IMR-90 (cell line): ENCODE results near the gene PARD3. TPM values are rescaled to one million over a fixed set of nuclear protein-coding genes. Genes with fewer than 3 reads are reported as not detected.

Source experiments
- ATAC-seq: fragments of 200-7000 bp; cut with Tn5 transposase; 2 replicates; pipeline ENCODE4 v1.9.1; 2020; ENCODE audit warnings: low read depth, mild to moderate bottlenecking, moderate library complexity
- BruUV-seq: library from RNA; stranded (reverse); fragments of 400-500 nt; replicated peaks from 2 replicates; lab custom pipeline; 2021; lab: Mats Ljungman, UMichigan
- CTCF ChIA-PET: fragments of 300-600 bp; formaldehyde crosslinking; extraction: SDS; loops from one replicate; lab custom pipeline; 2021; ENCODE audit warnings: antibody characterized with exemption; lab: Yijun Ruan, JAX
- POLR2A ChIA-PET: fragments of 300-600 bp; sonication (Branson Sonifier 250); formaldehyde crosslinking; loops from one replicate; lab custom pipeline; 2022; ENCODE audit warnings: antibody characterized with exemption; ENCODE audit not compliant: unreplicated experiment; lab: Charles Lee
- DNase-seq: peaks from one replicate; pipeline ENCODE4 v3.0.0; 2013
- H2AFZ ChIP-seq: replicated peaks from 2 replicates; pipeline ENCODE3; 2013; ENCODE audit warnings: low read length, mild to moderate bottlenecking; ENCODE audit not compliant: poor library complexity
- H2AK5ac ChIP-seq: 2 replicates; pipeline ENCODE4 v1.6.1; 2013; ENCODE audit warnings: low read depth, low read length, inconsistent platforms
- H2AK9ac ChIP-seq: replicated peaks from 2 replicates; pipeline ENCODE3; 2013; ENCODE audit warnings: mild to moderate bottlenecking, low read depth, low read length, moderate library complexity; ENCODE audit not compliant: poor library complexity
- H2BK120ac ChIP-seq: 2 replicates; pipeline ENCODE4 v1.6.1; 2013; ENCODE audit warnings: low read depth, low read length, inconsistent platforms
- H2BK15ac ChIP-seq: 3 replicates; pipeline ENCODE4 v1.6.1; 2013; ENCODE audit warnings: low read depth, low read length, inconsistent platforms
- H2BK20ac ChIP-seq: 2 replicates; pipeline ENCODE4 v1.6.1; 2013; ENCODE audit warnings: low read depth, mild to moderate bottlenecking, inconsistent platforms, low read length, moderate library complexity
- H2BK5ac ChIP-seq: 2 replicates; pipeline ENCODE4 v1.6.1; 2013; ENCODE audit warnings: mild to moderate bottlenecking, low read depth, low read length, inconsistent platforms; ENCODE audit not compliant: poor library complexity, severe bottlenecking
- H3K14ac ChIP-seq: replicated peaks from 2 replicates; pipeline ENCODE4 v1.6.1; 2013; ENCODE audit warnings: low read depth, low read length, inconsistent platforms
- H3K18ac ChIP-seq: 2 replicates; pipeline ENCODE4 v1.6.1; 2013; ENCODE audit warnings: low read depth, low read length, control low read depth
- H3K23ac ChIP-seq: 2 replicates; pipeline ENCODE4 v1.6.1; 2013; ENCODE audit warnings: low read depth, low read length, inconsistent platforms
- H3K27ac ChIP-seq: 2 replicates; pipeline ENCODE4 v1.5.1; 2013; ENCODE audit warnings: mild to moderate bottlenecking, control low read depth, low read length; ENCODE audit not compliant: insufficient read depth
- H3K27me3 ChIP-seq: 2 replicates; pipeline ENCODE4 v1.6.1; 2013; ENCODE audit warnings: low read length; ENCODE audit not compliant: control insufficient read depth, insufficient read depth
- H3K36me3 ChIP-seq: 2 replicates; pipeline ENCODE4 v1.6.1; 2013; ENCODE audit warnings: low read length, mixed read lengths; ENCODE audit not compliant: control insufficient read depth, insufficient read depth
- H3K4ac ChIP-seq: 2 replicates; pipeline ENCODE4 v1.6.1; 2013; ENCODE audit warnings: low read depth, low read length, inconsistent platforms
- H3K4me1 ChIP-seq: 2 replicates; pipeline ENCODE4 v1.6.1; 2013; ENCODE audit warnings: low read length, mixed read lengths; ENCODE audit not compliant: control insufficient read depth, insufficient read depth
- H3K4me2 ChIP-seq: 2 replicates; pipeline ENCODE4 v1.6.1; 2013; ENCODE audit warnings: low read depth, mild to moderate bottlenecking, control low read depth, low read length, moderate library complexity
- H3K4me3 ChIP-seq: 2 replicates; pipeline ENCODE4 v1.5.1; 2013; ENCODE audit warnings: low read depth, mild to moderate bottlenecking, control low read depth, low read length, moderate library complexity; ENCODE audit not compliant: insufficient read depth
- H3K56ac ChIP-seq: 2 replicates; pipeline ENCODE4 v1.6.1; 2013; ENCODE audit warnings: low read length, inconsistent platforms; ENCODE audit not compliant: insufficient read depth; ENCODE audit errors: extremely low read depth
- H3K79me1 ChIP-seq, 2 experiments: 2 replicates each; pipeline ENCODE4 v1.6.1; 2013; ENCODE audit warnings: low read length in 2 of 2, inconsistent platforms in 1 of 2, low read depth in 1 of 2
- H3K9ac ChIP-seq: 2 replicates; pipeline ENCODE4 v1.6.1; 2013; ENCODE audit warnings: low read depth, low read length, control low read depth
- H3K9me1 ChIP-seq: 2 replicates; pipeline ENCODE4 v1.6.1; 2013; ENCODE audit warnings: low read length, inconsistent platforms; ENCODE audit not compliant: insufficient read depth
- H3K9me3 ChIP-seq: 2 replicates; pipeline ENCODE4 v1.6.1; 2013; ENCODE audit warnings: low read length; ENCODE audit not compliant: control insufficient read depth, insufficient read depth
- H4K20me1 ChIP-seq: 2 replicates; pipeline ENCODE4 v1.6.1; 2013; ENCODE audit warnings: low read length, inconsistent platforms; ENCODE audit not compliant: insufficient read depth
- H4K5ac ChIP-seq: 2 replicates; pipeline ENCODE4 v1.6.1; 2013; ENCODE audit warnings: mild to moderate bottlenecking, low read depth, low read length, control low read depth
- H4K8ac ChIP-seq, 2 experiments: 2 replicates each; pipeline ENCODE4 v1.6.1; 2013; ENCODE audit warnings: low read depth in 2 of 2, low read length in 2 of 2, control low read depth in 1 of 2, inconsistent platforms in 1 of 2
- H4K91ac ChIP-seq: 2 replicates; pipeline ENCODE4 v1.6.1; 2013; ENCODE audit warnings: low read depth, low read length, inconsistent platforms; ENCODE audit not compliant: insufficient read depth
- BHLHE40 ChIP-seq: fragments of 150-350 bp; IDR thresholded peaks from 2 replicates; pipeline ENCODE4 v1.6.1; 2016; ENCODE audit warnings: mild to moderate bottlenecking, low read depth, low read length
- CEBPB ChIP-seq: IDR thresholded peaks from 2 replicates; pipeline ENCODE4 v1.6.1; 2012; ENCODE audit warnings: low read depth, low read length, improper control_type of control experiment
- CHD1 ChIP-seq: IDR thresholded peaks from 2 replicates; pipeline ENCODE4 v1.6.1; 2012; ENCODE audit warnings: low read depth, low read length, improper control_type of control experiment
- CTCF ChIP-seq: conservative IDR thresholded peaks from 2 replicates; pipeline ENCODE4 v1.5.1; 2012; ENCODE audit warnings: mild to moderate bottlenecking, low read depth, low read length, improper control_type of control experiment
- FOS ChIP-seq: fragments of 150-350 bp; IDR thresholded peaks from 2 replicates; pipeline ENCODE4 v1.6.1; 2016; ENCODE audit warnings: low read depth, low read length
- MAFK ChIP-seq: IDR thresholded peaks from 2 replicates; pipeline ENCODE4 v1.6.1; 2012; ENCODE audit warnings: low read depth, low read length, improper control_type of control experiment
- MAZ ChIP-seq: IDR thresholded peaks from 2 replicates; pipeline ENCODE4 v1.6.1; 2012; ENCODE audit warnings: low read depth, mild to moderate bottlenecking, low read length, improper control_type of control experiment, moderate library complexity, borderline replicate concordance
- MXI1 ChIP-seq: IDR thresholded peaks from 2 replicates; pipeline ENCODE4 v1.6.1; 2012; ENCODE audit warnings: low read depth, mild to moderate bottlenecking, low read length, moderate library complexity, borderline replicate concordance
- NFE2L2 ChIP-seq: fragments of 150-350 bp; IDR thresholded peaks from 2 replicates; pipeline ENCODE4 v1.6.1; 2016; ENCODE audit warnings: low read depth, mild to moderate bottlenecking, low read length
- POLR2A ChIP-seq: IDR thresholded peaks from 2 replicates; pipeline ENCODE4 v1.6.1; 2012; ENCODE audit warnings: mild to moderate bottlenecking, low read depth, low read length
- RAD21 ChIP-seq: IDR thresholded peaks from 2 replicates; pipeline ENCODE4 v1.6.1; 2012; ENCODE audit warnings: low read length, improper control_type of control experiment
- RCOR1 ChIP-seq: IDR thresholded peaks from 2 replicates; pipeline ENCODE4 v1.6.1; 2012; ENCODE audit warnings: mild to moderate bottlenecking, low read length, improper control_type of control experiment; ENCODE audit not compliant: insufficient replicate concordance
- RFX5 ChIP-seq: IDR thresholded peaks from 2 replicates; pipeline ENCODE4 v1.8.0; 2012; ENCODE audit warnings: low read depth, mild to moderate bottlenecking, low read length, moderate library complexity
- SMC3 ChIP-seq: fragments of 150-350 bp; IDR thresholded peaks from 2 replicates; pipeline ENCODE4 v1.6.1; 2016; ENCODE audit warnings: low read depth, mild to moderate bottlenecking, antibody characterized with exemption, low read length, moderate library complexity
- WGBS, 2 experiments: methylation state at CpG; one replicate each; pipeline versions ENCODE4 v1.1.5 to v1.1.7; 2013; ENCODE audit warnings: missing lambda C conversion rate in 2 of 2; ENCODE audit not compliant: insufficient read length in 1 of 2; ENCODE audit errors: extremely low coverage in 2 of 2; 5-methylcytosine and 5-hydroxymethylcytosine counted together
- dilution Hi-C: fragments of 300-500 bp; cut with HindIII; formaldehyde crosslinking; loops from one replicate; pipeline ENCODE4 v1.14.3; 2018; ENCODE audit warnings: low sequenced_read_pairs; ENCODE audit not compliant: unreplicated experiment
- in situ Hi-C: fragments of 300-500 bp; cut with MboI; formaldehyde crosslinking; loops from 3 replicates; pipeline ENCODE4 v1.14.3; 2019; ENCODE audit warnings: low sequenced_read_pairs, inconsistent platforms, mixed read lengths
- intact Hi-C: fragments of 100-400 bp; cut with micrococcal nuclease; formaldehyde crosslinking; loops from 2 replicates; pipeline ENCODE4 v1.10.0; 2022
- polyA plus RNA-seq, 3 experiments: library from polyadenylated mRNA; depleted of rRNA; stranded (reverse); fragments of >200 nt; gene quantifications; 2 replicates each; pipeline ENCODE4 v1.2.3, GENCODE V29; 2012; ENCODE audit warnings: low replicate concordance in 1 of 3
- total RNA-seq: library from RNA; depleted of rRNA; stranded (reverse); fragments of >200 nt; gene quantifications from 2 replicates; pipeline ENCODE4 v1.2.3, GENCODE V29; 2012
- TF ChIP-seq, protein P1 (sequence below): fragments of 150-350 bp; IDR thresholded peaks from 2 replicates; pipeline ENCODE4 v1.6.1; 2016; ENCODE audit warnings: low read depth, mild to moderate bottlenecking, low read length, moderate library complexity, borderline replicate concordance
- TF ChIP-seq, protein P2 (sequence below): fragments of 150-350 bp; IDR thresholded peaks from 2 replicates; pipeline ENCODE4 v1.6.1; 2017; ENCODE audit warnings: mild to moderate bottlenecking, antibody characterized with exemption, low read length, low read depth

Gene PARD3
- total and polyA plus RNA-seq, 2 of the 4 experiments (the other 2 are of a cell fraction) = 14.6 to 37.5 TPM

DNA sequence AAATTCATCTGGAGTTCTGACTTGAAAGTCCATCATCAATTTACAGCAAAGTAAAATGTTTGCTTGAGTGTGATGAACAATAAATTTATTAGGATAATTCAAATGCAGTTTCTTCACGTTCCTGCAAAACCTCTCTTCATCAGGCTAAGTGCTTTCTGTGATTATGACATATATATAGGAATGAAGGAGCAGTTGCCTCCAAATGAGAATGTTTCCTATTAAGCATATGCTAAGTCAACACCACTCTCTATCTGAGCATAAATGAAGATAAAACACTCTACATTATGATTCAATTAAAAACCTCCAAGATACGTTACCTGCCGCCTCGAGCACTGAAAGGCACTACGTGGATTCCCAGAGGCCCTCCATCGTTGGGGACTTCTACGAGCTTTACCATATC, 416.1 kb downstream of the PARD3 start:
- Histone ChIP-seq H2AK9ac (no peak overlapping the region), H3K23ac (no peak overlapping the region), H4K5ac (no peak overlapping the region), H2BK20ac (no peak overlapping the region), H3K4ac (no peak overlapping the region), H4K91ac (no peak overlapping the region), H2BK120ac (no peak overlapping the region), H3K9me3 (no peaks in the 10 kb centered on the region), H4K20me1 (0 out of 2 replicates have a peak, but pooled peaks cover 3% of the 10 kb centered on the region), H3K4me2 (no peak overlapping the region), H4K8ac (no peak overlapping the region), H3K36me3 (no peaks in the 10 kb centered on the region), H2BK15ac (no peak overlapping the region), H3K14ac (no peak overlapping the region), H3K79me1 (peaks cover 0 to 3% of the 10 kb centered on the region in 2 experiments; a peak in 1 of 4 replicates), H2AK5ac (no peak overlapping the region), H3K9me1 (no peaks in the 10 kb centered on the region; the same call in 1 of the 2 replicates), H3K9ac (no peak overlapping the region), H3K27ac (no peak overlapping the region), H3K56ac (no peak overlapping the region), H3K18ac (no peak overlapping the region), H3K4me3 (no peak overlapping the region), H2BK5ac (no peak overlapping the region), H3K27me3 (no peaks in the 10 kb centered on the region), H2AFZ (no peak overlapping the region), H3K4me1 (peaks cover 3% of the 10 kb centered on the region)
- POLR2A ChIA-PET = no interaction called here
- dilution Hi-C loops = no loop called here
- BruUV-seq = no TSS peak
- DNase-seq (no peak), ATAC-seq (no peak)
- intact Hi-C loops = no loop called here
- in situ Hi-C loops = no loop called here
- WGBS, 2 experiments = no CpG with 5 or more reads among the region's 7 CpGs
- CTCF ChIA-PET = no interaction called here
- TF ChIP-seq RFX5 = no peak
- TF ChIP-seq RAD21 = no peak
- TF ChIP-seq CHD1 = no peak
- no peak for TF ChIP-seq POLR2A
- TF ChIP-seq, protein P1, sequence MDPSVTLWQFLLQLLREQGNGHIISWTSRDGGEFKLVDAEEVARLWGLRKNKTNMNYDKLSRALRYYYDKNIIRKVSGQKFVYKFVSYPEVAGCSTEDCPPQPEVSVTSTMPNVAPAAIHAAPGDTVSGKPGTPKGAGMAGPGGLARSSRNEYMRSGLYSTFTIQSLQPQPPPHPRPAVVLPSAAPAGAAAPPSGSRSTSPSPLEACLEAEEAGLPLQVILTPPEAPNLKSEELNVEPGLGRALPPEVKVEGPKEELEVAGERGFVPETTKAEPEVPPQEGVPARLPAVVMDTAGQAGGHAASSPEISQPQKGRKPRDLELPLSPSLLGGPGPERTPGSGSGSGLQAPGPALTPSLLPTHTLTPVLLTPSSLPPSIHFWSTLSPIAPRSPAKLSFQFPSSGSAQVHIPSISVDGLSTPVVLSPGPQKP = no peak
- TF ChIP-seq MAFK = no peak
- no peak for TF ChIP-seq BHLHE40
- TF ChIP-seq FOS = no peak
- TF ChIP-seq, protein P2, sequence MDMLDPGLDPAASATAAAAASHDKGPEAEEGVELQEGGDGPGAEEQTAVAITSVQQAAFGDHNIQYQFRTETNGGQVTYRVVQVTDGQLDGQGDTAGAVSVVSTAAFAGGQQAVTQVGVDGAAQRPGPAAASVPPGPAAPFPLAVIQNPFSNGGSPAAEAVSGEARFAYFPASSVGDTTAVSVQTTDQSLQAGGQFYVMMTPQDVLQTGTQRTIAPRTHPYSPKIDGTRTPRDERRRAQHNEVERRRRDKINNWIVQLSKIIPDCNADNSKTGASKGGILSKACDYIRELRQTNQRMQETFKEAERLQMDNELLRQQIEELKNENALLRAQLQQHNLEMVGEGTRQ = no peak
- TF ChIP-seq RCOR1 = no peak
- no peak for TF ChIP-seq CEBPB
- TF ChIP-seq SMC3 = no peak
- no peak for TF ChIP-seq CTCF
- no peak for TF ChIP-seq NFE2L2
- TF ChIP-seq MXI1 = no peak
- TF ChIP-seq MAZ = no peak
